ENCODE results near the gene AP4S1.
A peak's percentile ranks its signal among the peaks of the same experiment; 100 is the strongest.
"Not testable (repeated sequence)": the region's sequence is repeated elsewhere in the genome, so short reads cannot be mapped to it uniquely, and the experiment has no call there.

The AP4S1 gene

DNA sequence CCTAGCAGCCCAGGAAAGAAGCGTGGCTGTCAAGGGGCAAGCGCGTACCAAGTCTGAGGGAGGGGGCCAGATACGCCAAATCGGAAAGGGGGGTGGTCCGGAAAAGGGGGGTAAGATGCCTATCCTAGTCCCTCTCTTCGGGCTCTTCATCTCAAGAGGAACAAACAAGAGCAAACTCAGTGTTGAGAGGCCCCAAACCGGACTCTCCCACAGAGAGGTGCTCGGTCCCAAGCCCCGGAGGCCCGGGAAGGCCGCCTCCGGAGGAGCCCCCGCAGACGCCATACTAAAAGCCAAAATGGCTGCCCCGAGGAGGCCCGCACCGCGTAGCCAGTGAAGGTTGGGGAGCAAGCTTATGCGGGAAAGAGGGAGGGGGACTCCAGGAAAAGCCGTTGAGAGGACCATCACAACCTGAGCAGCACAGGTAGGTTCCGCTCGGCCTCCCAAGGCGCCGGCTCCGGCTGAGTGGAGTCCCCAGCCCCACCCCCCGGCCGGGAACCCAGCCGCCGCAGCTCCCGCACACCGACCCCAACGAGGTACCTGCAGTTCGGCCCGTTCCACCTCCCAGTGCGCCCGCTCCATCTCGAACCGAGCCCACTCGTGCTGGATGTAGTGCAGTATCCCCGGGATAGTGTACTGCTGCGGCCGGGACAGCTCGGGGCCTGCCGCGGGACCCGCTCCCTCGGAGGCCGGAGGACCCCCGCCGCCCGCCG lies at the start of gene AP4S1:
TSS of gene AP4S1 (plus strand) at position 283 of the 710 bp plus-strand sequence. CDS start 40,548 bp downstream, outside the sequence.
- DNase-seq = peak; percentile 52

- DNase-seq = no peak
These were observed 47.7 kb upstream of the AP4S1 start for GRCh38 chr14:30977752-30978151.

GRCh38 chr14:30980106-30980704 lies 45.2 kb upstream of the AP4S1 start:
- DNase-seq = peak; percentile 64

DNA sequence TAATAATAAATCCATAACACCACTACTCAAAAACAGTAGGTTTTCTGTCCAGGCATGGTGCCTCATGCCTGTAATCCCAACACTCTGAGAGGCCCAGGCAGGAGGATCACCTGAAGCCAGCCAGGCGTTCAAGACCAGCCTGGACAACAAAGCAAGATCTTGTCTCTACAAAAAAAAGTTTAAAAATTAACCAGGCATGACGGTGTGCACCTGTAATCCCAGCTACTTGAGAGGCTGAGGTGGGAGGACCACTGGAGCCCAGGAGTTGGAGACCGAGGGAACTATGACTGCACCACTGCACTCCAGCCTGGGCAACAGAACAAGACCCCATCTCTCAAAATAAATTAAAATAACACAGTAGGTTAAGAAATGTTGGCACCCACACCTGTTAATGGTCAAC lies 44.5 kb upstream of the AP4S1 start:
- DNase-seq = no peak

DNA sequence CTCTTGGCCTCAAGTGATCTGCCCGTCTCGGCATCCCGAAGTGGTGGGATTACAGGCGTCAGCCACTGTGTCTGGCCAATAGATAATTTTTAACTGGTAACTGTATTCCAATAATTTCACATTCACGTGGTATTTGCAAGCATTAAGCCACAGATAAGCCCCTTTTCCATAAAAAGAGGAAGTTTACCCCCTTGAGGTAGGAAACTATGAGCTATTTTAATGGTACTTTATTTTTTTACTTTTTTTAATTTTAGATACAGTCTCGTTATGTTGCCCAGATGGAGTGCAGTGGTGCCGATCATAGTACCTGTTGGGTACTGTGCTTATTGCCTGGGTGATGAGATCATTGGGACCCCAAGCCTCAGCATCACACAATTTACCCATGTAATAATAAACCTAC lies 42.9 kb upstream of the AP4S1 start:
- no peak for DNase-seq

- no peak for DNase-seq
These were observed 41.6 kb upstream of the AP4S1 start for GRCh38 chr14:30983858-30984257.

GRCh38 chr14:30985796-30986195 lies 39.7 kb upstream of the AP4S1 start:
- DNase-seq = no peak

DNA sequence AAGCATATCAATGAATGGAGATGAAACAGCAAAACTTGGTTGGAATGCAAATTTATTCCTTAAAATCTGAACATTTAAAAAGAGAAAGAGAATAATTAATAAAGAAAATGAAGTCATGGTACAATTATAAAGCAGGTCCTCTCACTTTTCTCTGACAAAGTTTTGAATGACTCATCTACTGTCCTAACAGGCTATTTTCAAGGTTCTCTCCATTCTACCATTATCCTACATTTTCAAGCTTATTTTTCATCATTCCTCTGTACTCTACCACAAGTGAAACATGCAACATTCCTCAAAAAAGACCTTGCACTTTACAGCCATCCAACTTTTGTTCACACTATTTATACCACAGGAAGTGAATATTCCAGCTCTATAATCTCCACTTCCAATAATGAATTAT lies 36.9 kb upstream of the AP4S1 start:
- DNase-seq = no peak

- no peak for DNase-seq
These were observed 34.7 kb upstream of the AP4S1 start for GRCh38 chr14:30990770-30991169.

GRCh38 chr14:30991408-30991807 lies 34.0 kb upstream of the AP4S1 start:
- DNase-seq = no peak

- no peak for DNase-seq
These were observed 32.4 kb upstream of the AP4S1 start for GRCh38 chr14:30993071-30993470.

DNA sequence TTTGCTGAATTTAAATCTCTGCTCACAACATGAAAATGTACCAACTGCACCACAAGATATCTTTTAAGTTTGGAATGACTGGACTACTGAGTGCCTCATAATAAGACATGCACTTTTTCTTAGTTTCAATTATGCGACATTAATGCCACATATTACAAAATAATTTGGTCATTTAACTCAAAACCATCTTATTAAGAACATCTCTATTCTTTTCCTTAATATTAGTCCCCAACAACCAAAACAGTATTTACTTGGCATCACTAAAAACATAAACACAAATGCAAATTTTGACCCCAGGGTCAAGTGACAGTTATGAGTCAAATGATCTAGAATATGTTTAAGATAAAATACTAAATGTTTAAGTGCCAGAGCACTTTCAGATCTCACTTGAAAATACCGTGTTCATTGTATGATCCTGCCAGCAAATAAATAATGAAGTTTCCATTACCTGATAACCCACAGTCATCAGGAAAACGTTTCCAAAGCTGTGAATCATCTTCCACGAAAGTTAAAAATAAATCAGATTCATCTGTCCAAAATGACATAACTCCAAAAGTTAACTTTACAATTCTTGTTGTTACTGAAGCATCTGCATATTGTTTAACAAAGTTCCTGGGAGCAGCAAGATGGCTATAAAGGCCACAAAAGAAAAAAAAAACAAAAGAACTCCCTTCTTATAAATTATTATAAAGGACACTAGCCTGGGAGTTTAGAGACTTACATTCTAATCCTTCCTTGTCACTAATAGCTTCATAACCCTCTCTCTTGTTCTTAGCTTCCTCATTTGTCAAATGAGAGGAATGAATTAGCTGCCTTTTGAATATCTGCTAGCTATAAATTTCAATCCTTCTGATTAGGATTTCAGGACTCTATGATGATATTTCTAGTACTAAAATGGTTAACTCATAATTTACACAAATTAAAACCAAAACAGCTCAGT lies 30.5 kb upstream of the AP4S1 start:
- DNase-seq = no peak

GRCh38 chr14:30995689-30996088 lies 29.8 kb upstream of the AP4S1 start:
- no peak for DNase-seq

GRCh38 chr14:30996892-30997659 lies 28.4 kb upstream of the AP4S1 start:
- DNase-seq = no peak

DNA sequence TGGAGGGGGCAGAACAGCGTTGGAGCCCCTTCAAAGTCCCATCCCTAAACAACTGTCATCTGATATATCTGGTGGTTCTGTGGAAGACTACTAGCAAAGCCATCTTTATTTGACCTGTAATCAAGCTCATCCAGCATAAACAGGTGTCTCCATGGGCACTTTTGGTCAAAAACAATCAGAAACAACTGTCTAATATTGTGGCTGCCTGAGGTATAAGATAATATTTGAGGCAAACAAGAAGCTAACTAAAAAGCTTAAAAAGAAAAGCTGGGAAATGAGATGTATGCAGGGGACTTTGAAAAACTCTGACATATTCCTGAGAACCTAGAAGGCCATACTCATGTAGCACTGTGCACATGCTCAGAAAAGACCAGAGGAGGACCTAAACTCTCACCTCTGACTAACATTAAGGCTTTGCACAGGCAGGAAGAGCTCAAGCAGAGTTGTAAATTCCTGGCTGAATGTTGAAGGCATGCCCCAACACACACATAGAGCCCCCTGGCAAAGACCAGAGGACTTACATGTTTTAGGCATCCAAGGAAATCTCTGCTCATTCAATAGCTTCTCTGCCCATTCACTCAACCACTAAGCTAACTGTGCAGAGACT lies 27.2 kb upstream of the AP4S1 start:
- no peak for DNase-seq

GRCh38 chr14:30999038-30999773 lies 26.2 kb upstream of the AP4S1 start:
- DNase-seq = no peak

DNA sequence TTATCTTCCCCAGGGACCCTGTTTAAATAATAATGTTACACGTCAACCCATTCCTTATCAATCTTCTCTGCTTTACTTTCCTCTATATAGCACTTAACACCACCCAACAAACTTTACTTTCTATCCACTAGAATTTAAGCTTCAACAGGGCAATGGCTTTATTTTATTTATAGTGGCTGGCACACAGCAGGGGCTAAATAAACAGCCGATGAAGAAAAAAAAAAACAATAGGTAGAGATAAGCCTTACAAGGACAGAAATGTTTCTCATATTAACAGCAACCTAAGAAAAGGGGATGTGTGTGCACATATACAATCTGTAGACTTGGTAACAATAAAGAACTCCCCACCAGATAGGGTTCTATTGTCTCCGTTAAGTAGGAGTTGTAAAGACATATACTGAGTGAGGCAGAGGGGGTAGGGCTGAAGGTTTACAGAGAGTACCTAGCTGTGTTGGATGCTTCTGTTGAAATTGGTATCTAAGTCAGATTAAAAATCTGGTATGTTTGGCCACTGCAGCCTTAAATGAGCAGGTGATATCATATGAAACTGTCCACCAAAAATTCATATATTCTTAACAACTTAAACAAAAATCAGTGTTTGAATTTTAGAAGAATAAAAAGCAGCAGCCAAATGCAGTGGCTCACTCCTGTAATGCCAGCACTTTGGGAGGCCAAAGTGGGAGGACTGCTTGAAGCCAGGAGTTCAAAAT lies 24.7 kb upstream of the AP4S1 start:
- no peak for DNase-seq

GRCh38 chr14:31001339-31001658 lies 24.1 kb upstream of the AP4S1 start:
- no peak for DNase-seq

DNA sequence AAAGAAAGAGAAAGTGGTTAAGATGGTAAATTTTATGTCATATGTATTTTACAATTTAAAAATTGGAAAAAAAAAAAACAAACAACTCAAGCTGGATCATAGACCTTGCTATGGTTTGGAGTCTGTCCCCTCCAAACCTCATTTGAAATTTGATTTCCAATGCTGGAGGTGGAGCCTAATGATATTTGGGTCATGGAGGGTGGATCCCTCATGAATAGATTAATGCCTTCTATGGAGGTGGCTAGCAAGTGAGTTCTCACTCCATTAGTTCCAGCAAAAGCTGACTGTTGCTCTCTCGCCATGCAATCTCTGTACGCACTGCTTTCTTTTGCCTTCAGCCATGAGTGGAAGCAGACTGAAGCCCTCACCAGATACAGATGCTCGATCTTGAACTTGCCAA lies 22.2 kb upstream of the AP4S1 start:
- no peak for DNase-seq

GRCh38 chr14:31004007-31004406 lies 21.4 kb upstream of the AP4S1 start:
- not testable (repeated sequence) for DNase-seq

- no peak for DNase-seq
These were observed 18.7 kb upstream of the AP4S1 start for GRCh38 chr14:31006703-31007102.
